HFF-Myc (cell line): ENCODE data around the gene WASF3.

ENCODE experiments used
- DNase-seq: peaks from one replicate; pipeline ENCODE4 v3.0.0-alpha.2; 2011; ENCODE audit warnings: low read depth; ENCODE audit errors: extremely low read depth
- H3K4me3 ChIP-seq: replicated peaks from 2 replicates; pipeline ENCODE4 v1.5.1; 2011; ENCODE audit warnings: low read depth, mild to moderate bottlenecking, control low read depth, low read length
- TF ChIP-seq, protein P1 (sequence below): IDR thresholded peaks from 2 replicates; pipeline ENCODE4 v1.5.1; 2012; ENCODE audit warnings: mild to moderate bottlenecking, low read depth, low read length, control low read depth; ENCODE audit errors: missing control alignments

WASF3 gene

DNA sequence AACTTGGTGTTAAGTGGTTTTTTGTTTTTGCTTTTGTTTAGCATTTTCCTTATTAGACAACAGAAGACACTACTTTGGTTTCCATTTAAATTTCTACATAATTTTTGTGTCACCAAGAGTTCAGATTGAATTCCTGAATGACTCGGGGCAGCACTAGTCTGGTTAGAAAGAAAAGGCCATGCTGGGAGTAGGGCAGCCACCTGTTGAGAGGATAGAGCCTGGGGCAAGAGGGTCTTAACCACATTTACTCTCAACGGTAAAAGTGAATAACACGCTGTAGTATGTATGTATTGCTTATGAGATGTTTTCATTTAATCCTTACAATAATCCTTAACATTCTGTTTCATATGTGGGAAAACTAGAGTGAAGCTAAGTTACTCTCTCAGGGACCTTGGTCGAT, 131.5 kb downstream of the WASF3 start:
- DNase-seq, result no peak
- H3K4me3 ChIP-seq, result no peak overlapping the region
- TF ChIP-seq, protein P1, sequence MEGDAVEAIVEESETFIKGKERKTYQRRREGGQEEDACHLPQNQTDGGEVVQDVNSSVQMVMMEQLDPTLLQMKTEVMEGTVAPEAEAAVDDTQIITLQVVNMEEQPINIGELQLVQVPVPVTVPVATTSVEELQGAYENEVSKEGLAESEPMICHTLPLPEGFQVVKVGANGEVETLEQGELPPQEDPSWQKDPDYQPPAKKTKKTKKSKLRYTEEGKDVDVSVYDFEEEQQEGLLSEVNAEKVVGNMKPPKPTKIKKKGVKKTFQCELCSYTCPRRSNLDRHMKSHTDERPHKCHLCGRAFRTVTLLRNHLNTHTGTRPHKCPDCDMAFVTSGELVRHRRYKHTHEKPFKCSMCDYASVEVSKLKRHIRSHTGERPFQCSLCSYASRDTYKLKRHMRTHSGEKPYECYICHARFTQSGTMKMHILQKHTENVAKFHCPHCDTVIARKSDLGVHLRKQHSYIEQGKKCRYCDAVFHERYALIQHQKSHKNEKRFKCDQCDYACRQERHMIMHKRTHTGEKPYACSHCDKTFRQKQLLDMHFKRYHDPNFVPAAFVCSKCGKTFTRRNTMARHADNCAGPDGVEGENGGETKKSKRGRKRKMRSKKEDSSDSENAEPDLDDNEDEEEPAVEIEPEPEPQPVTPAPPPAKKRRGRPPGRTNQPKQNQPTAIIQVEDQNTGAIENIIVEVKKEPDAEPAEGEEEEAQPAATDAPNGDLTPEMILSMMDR, result no peak

- TF ChIP-seq, protein P1, result no peak
- no peak for DNase-seq
- no peak overlapping the region for H3K4me3 ChIP-seq
Observed at GRCh38 chr13:26693749-26694463, 136.4 kb downstream of the WASF3 start.

GRCh38 chr13:26694609-26695359, 137.3 kb downstream of the WASF3 start:
- H3K4me3 ChIP-seq, result no peak overlapping the region
- TF ChIP-seq, protein P1, result no peak
- DNase-seq, result no peak

DNA sequence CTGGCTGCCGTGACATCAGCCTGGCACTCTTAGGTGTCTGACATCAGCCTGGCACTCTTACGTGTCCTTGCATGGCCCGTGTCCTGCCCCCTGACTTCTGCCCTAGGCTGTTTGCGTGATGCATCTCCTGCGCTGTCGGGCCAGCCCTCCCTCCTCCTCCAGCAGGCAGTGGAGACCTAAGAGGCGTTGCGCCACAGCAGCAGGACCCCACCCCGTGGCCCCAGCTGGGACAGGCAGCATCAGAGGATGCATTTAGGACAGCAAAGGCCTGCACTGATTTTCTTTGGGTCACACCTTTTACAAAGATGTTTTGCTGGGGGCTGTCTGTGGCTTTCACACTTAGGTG, 137.8 kb downstream of the WASF3 start:
- TF ChIP-seq, protein P1, result no peak
- DNase-seq, result no peak
- H3K4me3 ChIP-seq, result no peak overlapping the region

DNA sequence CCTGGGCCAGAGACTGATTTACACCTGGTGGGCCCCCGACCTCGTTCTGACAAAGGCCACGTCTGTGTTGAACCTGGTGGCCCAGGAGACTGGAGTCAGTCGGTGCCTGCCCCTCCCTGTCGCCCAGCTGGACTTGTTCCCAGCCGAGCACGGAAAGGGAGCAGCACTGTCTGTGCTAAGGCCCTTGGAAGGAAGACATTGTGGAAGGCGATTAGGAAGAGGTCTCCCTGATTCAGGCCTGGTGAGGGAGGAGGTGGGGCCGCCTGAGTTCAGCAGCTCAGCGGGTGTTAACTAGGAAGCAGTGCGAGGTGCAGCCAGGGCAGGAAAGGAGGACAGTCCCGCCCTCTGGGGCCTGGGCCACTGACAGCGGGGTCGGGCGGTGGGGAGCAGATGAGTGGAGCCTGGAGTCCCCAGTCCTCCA, 138.4 kb downstream of the WASF3 start:
- DNase-seq, result no peak
- no peak overlapping the region for H3K4me3 ChIP-seq
- TF ChIP-seq, protein P1, result no peak

- no peak for DNase-seq
- H3K4me3 ChIP-seq, result no peak overlapping the region
- TF ChIP-seq, protein P1, result no peak
Observed at GRCh38 chr13:26697069-26697955, 139.8 kb downstream of the WASF3 start.
